ENCODE results near the gene APEH.

Gene APEH

GRCh38 chr3:49629451-49629850 is 44.7 kb upstream of the APEH start:
- no peak overlapping the region for H3K4me3 ChIP-seq (ENCODE audit: low read depth, low read length)
- no peak for TF ChIP-seq CTCF (IDR thresholded peaks at IDR 0.05; ENCODE audit: control insufficient read depth, extremely low read depth, insufficient read depth)
- DNase-seq (ENCODE audit: low read depth): no peak

- no peak for TF ChIP-seq CTCF (IDR thresholded peaks at IDR 0.05; ENCODE audit: control insufficient read depth, extremely low read depth, insufficient read depth)
- no peak for DNase-seq (ENCODE audit: low read depth)
- no peak overlapping the region for H3K4me3 ChIP-seq (ENCODE audit: low read depth, low read length)
These were observed 44.3 kb upstream of the APEH start for GRCh38 chr3:49629866-49630265.

GRCh38 chr3:49630784-49631183 is 43.4 kb upstream of the APEH start:
- TF ChIP-seq CTCF (IDR thresholded peaks at IDR 0.05; ENCODE audit: control insufficient read depth, extremely low read depth, insufficient read depth): no peak
- H3K4me3 ChIP-seq (ENCODE audit: low read depth, low read length): no peak overlapping the region
- no peak for DNase-seq (ENCODE audit: low read depth)

GRCh38 chr3:49634736-49635135 is 39.4 kb upstream of the APEH start:
- no peak for DNase-seq (ENCODE audit: low read depth)
- TF ChIP-seq CTCF (IDR thresholded peaks at IDR 0.05; ENCODE audit: control insufficient read depth, extremely low read depth, insufficient read depth): no peak

GRCh38 chr3:49636883-49637609 is 37.1 kb upstream of the APEH start:
- no peak for TF ChIP-seq CTCF (IDR thresholded peaks at IDR 0.05; ENCODE audit: control insufficient read depth, extremely low read depth, insufficient read depth)
- no peak overlapping the region for H3K4me3 ChIP-seq (ENCODE audit: low read depth, low read length)
- no peak for DNase-seq (ENCODE audit: low read depth)

More at GRCh38 chr3:49634736-49635135, 39.4 kb upstream of the APEH start:
- no peak overlapping the region for H3K4me3 ChIP-seq (ENCODE audit: low read depth, low read length)

GRCh38 chr3:49638445-49638844 is 35.7 kb upstream of the APEH start:
- H3K4me3 ChIP-seq (ENCODE audit: low read depth, low read length): no peak overlapping the region
- TF ChIP-seq CTCF (IDR thresholded peaks at IDR 0.05; ENCODE audit: control insufficient read depth, extremely low read depth, insufficient read depth): no peak
- DNase-seq (ENCODE audit: low read depth): no peak

GRCh38 chr3:49639551-49639950 is 34.6 kb upstream of the APEH start:
- DNase-seq (ENCODE audit: low read depth): no peak
- no peak for TF ChIP-seq CTCF (IDR thresholded peaks at IDR 0.05; ENCODE audit: control insufficient read depth, extremely low read depth, insufficient read depth)
- H3K4me3 ChIP-seq (ENCODE audit: low read depth, low read length): no peak overlapping the region

Data from LNCaP clone FGC (cell line).